CD4-positive, alpha-beta T cell treated with Interleukin-1 beta for 1 hour (primary cell): ENCODE data around the gene CDK1.
"Not testable (repeated sequence)": the region's sequence is repeated elsewhere in the genome, so short reads cannot be mapped to it uniquely, and the experiment has no call there.

Experiments used
- DNase-seq, 2 donors: peaks; one replicate each; pipeline ENCODE4 v3.0.0-alpha.2; 2020 to 2022

CDK1 gene

DNA sequence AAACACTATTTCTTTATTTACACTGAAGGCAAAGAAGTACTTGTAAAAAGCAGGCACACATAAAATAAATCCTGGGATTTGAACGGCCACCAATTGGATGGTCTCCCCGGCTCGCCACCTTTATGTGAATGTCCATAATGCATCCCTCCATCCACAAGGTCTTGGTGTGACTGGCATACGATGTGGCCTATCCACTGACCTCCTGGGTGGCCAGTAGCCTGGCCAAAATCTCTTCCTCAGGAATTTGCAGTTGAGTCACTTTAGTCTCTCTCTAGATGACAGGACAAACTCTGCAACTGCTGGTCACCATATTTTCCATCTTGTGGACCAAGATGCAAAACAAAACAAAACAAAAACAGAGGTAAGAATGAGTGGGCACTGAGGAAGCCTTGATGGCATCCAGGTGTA, 39.1 kb downstream of the CDK1 start:
- no peak for DNase-seq

DNA sequence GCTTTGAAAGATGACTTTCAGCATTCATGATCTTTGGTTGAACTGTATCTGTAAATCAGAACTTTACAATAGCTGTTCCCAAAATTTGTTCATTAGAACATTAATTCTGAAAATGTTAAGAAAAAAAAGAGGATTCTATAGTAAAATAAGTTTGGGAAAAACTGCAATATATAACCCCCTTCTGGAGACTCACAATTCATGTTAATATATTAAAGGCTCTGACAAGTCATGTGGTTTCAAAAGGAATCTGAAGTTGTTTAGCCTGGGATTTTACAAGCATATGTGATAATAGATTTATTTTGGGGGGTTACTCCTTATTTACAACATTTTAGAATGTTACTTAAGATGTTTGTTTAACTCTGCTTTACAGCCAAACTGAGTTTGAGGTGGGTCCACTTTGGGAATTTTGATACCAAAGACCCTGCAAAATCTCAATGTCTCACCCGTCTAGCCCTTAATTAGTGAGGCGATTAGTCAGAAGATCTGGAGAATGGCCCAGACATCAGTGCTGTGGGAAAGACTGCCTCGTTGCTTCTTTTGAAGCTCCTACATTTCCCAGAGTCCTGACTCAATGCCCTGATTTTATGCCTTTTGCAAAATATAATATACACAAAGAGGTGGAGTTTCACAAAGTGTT, 40.0 kb downstream of the CDK1 start:
- no peak for DNase-seq

GRCh38 chr10:60819271-60819670, 41.0 kb downstream of the CDK1 start:
- DNase-seq = no peak

- DNase-seq = no peak
Measured at GRCh38 chr10:60820093-60820754, 41.9 kb downstream of the CDK1 start.

DNA sequence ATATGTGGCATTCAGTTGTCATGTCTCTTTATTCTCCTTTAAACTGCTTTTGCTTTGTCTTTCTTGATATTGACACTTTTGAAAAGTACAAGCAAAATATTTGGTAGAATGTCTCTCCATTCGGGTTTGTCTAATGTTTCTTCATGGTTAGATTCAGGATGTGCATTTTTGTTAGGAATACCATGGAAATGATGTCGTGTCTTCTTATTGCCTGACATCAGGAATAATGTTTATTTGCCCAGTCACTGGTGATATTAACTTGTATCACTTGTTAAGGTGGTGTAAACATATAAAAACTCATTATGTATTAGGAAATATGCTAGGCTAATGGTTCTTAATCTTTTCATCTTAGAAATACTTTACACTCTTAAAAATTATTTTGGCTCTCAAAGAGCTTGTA, 43.4 kb downstream of the CDK1 start:
- no peak for DNase-seq

- no peak for DNase-seq
Measured at GRCh38 chr10:60822809-60823208, 44.5 kb downstream of the CDK1 start.

- no peak for DNase-seq
Measured at GRCh38 chr10:60823324-60823723, 45.0 kb downstream of the CDK1 start.

DNA sequence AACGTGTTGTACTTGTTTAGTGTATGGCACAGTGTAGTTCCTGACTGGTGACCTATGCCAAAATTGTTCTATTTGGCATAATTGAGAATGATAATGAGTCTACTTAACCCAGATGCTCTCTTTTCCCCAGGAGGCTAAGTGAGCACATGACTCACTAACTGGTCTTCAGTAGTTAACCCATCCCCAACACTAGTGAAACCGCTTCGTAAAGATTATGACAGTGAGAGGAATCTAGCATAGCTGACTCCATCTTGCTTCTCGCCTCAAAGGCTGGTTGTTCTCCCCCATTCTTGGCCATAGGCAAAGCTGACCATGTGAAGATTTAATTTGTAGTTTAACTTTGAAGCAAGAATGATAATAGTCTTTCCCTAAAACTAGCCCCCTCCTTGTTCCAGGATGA, 47.2 kb downstream of the CDK1 start:
- no peak for DNase-seq

GRCh38 chr10:60827791-60828488, 49.7 kb downstream of the CDK1 start:
- no peak for DNase-seq

DNA sequence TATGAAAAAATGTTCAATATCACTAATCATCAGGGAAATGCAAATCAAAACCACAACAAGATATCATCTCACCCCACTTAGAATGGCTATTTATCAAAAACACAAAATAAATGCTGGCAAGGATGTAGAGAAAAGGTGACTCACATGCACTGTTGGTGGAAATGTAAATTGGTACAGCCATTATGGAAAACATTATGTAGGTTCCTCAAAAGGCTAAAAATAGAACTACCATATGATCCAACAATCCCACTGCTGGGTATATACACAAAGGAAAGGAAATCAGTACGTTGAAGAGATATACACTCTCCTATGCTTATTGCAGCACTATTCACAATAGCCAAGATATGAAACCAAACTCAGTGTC, 50.2 kb downstream of the CDK1 start:
- DNase-seq = no peak

DNA sequence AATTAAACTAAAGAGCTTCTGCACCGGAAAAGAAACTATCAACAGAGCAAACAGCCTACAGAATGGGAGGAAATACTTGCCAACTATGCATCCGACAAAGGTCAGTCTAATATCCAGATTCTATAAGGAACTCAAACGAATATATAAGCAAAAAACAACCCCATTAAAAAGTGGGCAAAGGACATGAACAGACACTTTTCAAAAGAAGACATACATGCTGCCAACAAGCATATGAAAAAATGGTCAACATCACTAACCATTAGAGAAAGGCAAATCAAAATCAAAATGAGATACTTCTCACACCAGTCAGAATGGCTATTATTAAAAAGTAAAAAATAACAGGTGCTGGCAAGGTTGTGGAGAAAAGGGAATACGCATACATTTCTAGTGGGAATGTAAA, 53.9 kb downstream of the CDK1 start:
- not testable (repeated sequence) for DNase-seq

DNA sequence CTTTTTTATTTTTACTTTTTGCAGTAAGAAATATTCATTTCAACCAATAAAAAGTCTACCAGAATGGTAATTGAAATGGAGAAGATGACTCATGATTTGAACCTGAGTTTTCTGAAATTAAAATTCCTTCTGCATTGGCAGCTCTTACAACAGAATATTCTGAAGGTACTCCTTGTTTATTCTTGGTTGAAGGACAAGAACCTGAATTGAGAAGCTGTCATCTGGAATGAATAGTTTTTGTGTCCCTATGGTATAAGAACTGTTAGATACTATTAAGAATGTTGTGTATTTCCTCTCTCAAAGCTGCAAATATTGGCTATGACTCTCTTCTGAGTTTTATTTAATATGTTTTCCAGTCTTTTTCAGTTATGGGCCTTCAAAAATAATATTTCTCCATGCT, 56.1 kb downstream of the CDK1 start:
- DNase-seq = no peak

GRCh38 chr10:60835049-60835448, 56.8 kb downstream of the CDK1 start:
- no peak for DNase-seq

- not testable (repeated sequence) for DNase-seq
Measured at GRCh38 chr10:60841227-60841626, 62.9 kb downstream of the CDK1 start.

DNA sequence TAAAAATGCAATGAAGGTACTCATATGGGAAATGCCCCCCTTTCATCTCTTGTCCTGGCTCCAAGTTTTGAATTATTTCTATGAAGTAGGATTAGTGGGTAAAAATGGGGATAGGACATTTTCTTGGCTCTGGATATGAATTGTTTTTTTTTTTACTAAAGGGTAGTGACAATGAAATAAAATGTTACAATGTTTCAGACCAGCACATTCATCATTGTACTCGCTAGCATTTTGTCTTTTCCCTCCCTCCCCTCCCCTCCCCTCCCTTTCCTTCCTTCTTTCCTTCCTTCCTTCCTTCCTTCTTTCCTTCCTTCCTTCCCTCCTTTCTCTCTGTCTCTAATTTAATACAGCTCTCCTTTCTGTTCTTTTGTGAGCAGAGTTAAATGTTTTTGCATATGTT, 64.4 kb downstream of the CDK1 start:
- DNase-seq = no peak
